Gastrocnemius medialis (tissue), 4 donors: ENCODE measurements around the gene SYS1. TPM values are rescaled to one million over a fixed set of nuclear protein-coding genes. Genes with fewer than 3 reads are reported as not detected.
A peak's percentile ranks its signal among the peaks of the same experiment; 100 is the strongest.

ENCODE experiments used
- ATAC-seq, 2 donors: fragments of 150-250 bp; one replicate each; pipeline ENCODE4 v1.9.1; 2016
- DNase-seq, 2 donors: peaks; one replicate each; pipeline ENCODE4 v3.0.0-alpha.2; 2019
- H3K27ac ChIP-seq, 4 donors: fragments of 200-600 bp; sonication (generic); 1 replicate in 1 of 4; 2 replicates in 3 of 4; pipeline ENCODE4 v1.5.1; 2016 to 2018; ENCODE audit warnings: mild to moderate bottlenecking in 2 of 4, moderate library complexity in 1 of 4
- H3K27me3 ChIP-seq, 3 donors: fragments of 200-600 bp; sonication (generic) in 2 of 3; 1 replicate in 1 of 3; 2 replicates in 2 of 3; pipeline versions ENCODE4 v1.5.1 to v1.6.0; 2016 to 2019; ENCODE audit warnings: mild to moderate bottlenecking in 1 of 3, moderate library complexity in 1 of 3
- H3K36me3 ChIP-seq, 2 donors: fragments of 200-600 bp; sonication (generic) in 1 of 2; one replicate each; pipeline ENCODE4 v1.5.1; 2017 to 2018
- H3K4me1 ChIP-seq, 2 donors: fragments of 200-600 bp; sonication (generic) in 1 of 2; one replicate each; pipeline ENCODE4 v1.5.1; 2016 to 2017; ENCODE audit warnings: mild to moderate bottlenecking in 2 of 2
- H3K4me3 ChIP-seq, 4 donors: fragments of 200-600 bp; sonication (generic) in 3 of 4; 1 replicate in 1 of 4; 2 replicates in 3 of 4; pipeline ENCODE4 v1.5.1; 2016 to 2019; ENCODE audit warnings: mild to moderate bottlenecking in 2 of 4
- H3K9me3 ChIP-seq, 3 donors: fragments of 200-600 bp; sonication (generic) in 2 of 3; 1 replicate in 1 of 3; 2 replicates in 2 of 3; pipeline ENCODE4 v1.5.1; 2016 to 2019
- CTCF ChIP-seq, 5 experiments: fragments of 450-650 bp in 3 of 5; fragments of 200-600 bp in 2 of 5; sonication (generic) in 2 of 5; IDR thresholded peaks in 4 of 5; conservative IDR thresholded peaks in 1 of 5; 1 replicate in 4 of 5; 2 replicates in 1 of 5; pipeline ENCODE4 v1.5.1; 2016 to 2019; ENCODE audit warnings: antibody characterized with exemption in 5 of 5, mild to moderate bottlenecking in 3 of 5, moderate library complexity in 3 of 5
- POLR2A ChIP-seq, 2 donors: fragments of 450-650 bp; IDR thresholded peaks; one replicate each; pipeline ENCODE4 v1.6.1; 2017; ENCODE audit warnings: antibody characterized with exemption in 2 of 2, mild to moderate bottlenecking in 2 of 2, moderate library complexity in 2 of 2
- in situ Hi-C, 4 donors: fragments of 200-750 bp; cut with MboI; loops; one replicate each; pipeline versions ENCODE4 v1.15.0 to v1.8.0; 2017; ENCODE audit warnings: low sequenced_read_pairs in 4 of 4
- intact Hi-C: fragments of 100-400 bp; cut with DNase I; formaldehyde crosslinking; loops from one replicate; pipeline ENCODE4 v1.15.1; 2023; ENCODE audit warnings: low total_unique reads
- total RNA-seq, 4 donors: library from RNA; depleted of rRNA; stranded (reverse); fragments of >200 nt; gene quantifications; one replicate each; pipeline versions ENCODE4 v1.1.0 to v1.2.3, GENCODE V29; 2016

SYS1 gene
- total RNA-seq, 4 donors from 2014 or later: 34.0 to 59.5 (median 43.7) TPM

GRCh38 chr20:45408646-45409213 lies 45.8 kb downstream of the SYS1 start:
- intact Hi-C loops: no loop called here
- H3K4me1 ChIP-seq: peaks cover 40 to 43% of the 10 kb centered on the region in 2 donors

GRCh38 chr20:45409521-45410272 lies 46.7 kb downstream of the SYS1 start:
- Histone ChIP-seq H3K27ac (peak overlapping the region; percentile 96 to 100 (median 98)), H3K4me3 (no peak overlapping the region), H3K27me3 (no peaks in the 10 kb centered on the region), H3K36me3 (peaks cover 0 to 26% of the 10 kb centered on the region in 2 donors), H3K4me1 (peaks cover 40 to 43% of the 10 kb centered on the region in 2 donors), H3K9me3 (no peaks in the 10 kb centered on the region)
- no peak for ATAC-seq
- no peak for DNase-seq
- TF ChIP-seq CTCF (IDR thresholded peaks at IDR 0.05 in 4 of 5, conservative IDR thresholded peaks at IDR 0.05 in 1 of 5): no peak
- TF ChIP-seq POLR2A (IDR thresholded peaks at IDR 0.05): no peak
- in situ Hi-C loops: loop anchor here in 1 of 4 donors (5.0 kb wide), 1 partner anchor 37 kb away; no protein-coding TSS in a partner anchor
- intact Hi-C loops: no loop called here

More at GRCh38 chr20:45408646-45409213, 45.8 kb downstream of the SYS1 start:
- DNase-seq (no peak), ATAC-seq (no peak)
- Histone ChIP-seq H3K27ac (peak overlapping the region; percentile 96 to 100 (median 98)), H3K9me3 (no peaks in the 10 kb centered on the region), H3K4me3 (peak overlapping the region; percentile 3 to 96 (median 90)), H3K36me3 (peaks cover 0 to 26% of the 10 kb centered on the region in 2 donors), H3K27me3 (no peaks in the 10 kb centered on the region)
- TF ChIP-seq POLR2A (IDR thresholded peaks at IDR 0.05): no peak
- TF ChIP-seq CTCF (IDR thresholded peaks at IDR 0.05 in 4 of 5, conservative IDR thresholded peaks at IDR 0.05 in 1 of 5): no peak
- in situ Hi-C loops: no loop called here

GRCh38 chr20:45410887-45411286 lies 47.9 kb downstream of the SYS1 start:
- peaks cover 0 to 26% of the 10 kb centered on the region in 2 donors for H3K36me3 ChIP-seq
- ATAC-seq (no peak), DNase-seq (no peak)
- TF ChIP-seq CTCF (IDR thresholded peaks at IDR 0.05 in 4 of 5, conservative IDR thresholded peaks at IDR 0.05 in 1 of 5): no peak
- H3K4me3 ChIP-seq: no peak overlapping the region
- H3K27ac ChIP-seq: peak overlapping the region; percentile 96 to 100 (median 98)
- peaks cover 46 to 47% of the 10 kb centered on the region in 2 donors for H3K4me1 ChIP-seq
- no peaks in the 10 kb centered on the region for H3K9me3 ChIP-seq
- intact Hi-C loops: no loop called here
- in situ Hi-C loops: loop anchor here in 1 of 4 donors (5.0 kb wide), 1 partner anchor 39 kb away; no protein-coding TSS in a partner anchor
- no peaks in the 10 kb centered on the region for H3K27me3 ChIP-seq

GRCh38 chr20:45412653-45413052 lies 49.7 kb downstream of the SYS1 start:
- no peak for DNase-seq
- TF ChIP-seq CTCF (IDR thresholded peaks at IDR 0.05 in 4 of 5, conservative IDR thresholded peaks at IDR 0.05 in 1 of 5) (no peak), POLR2A (IDR thresholded peaks at IDR 0.05) (no peak)

More at GRCh38 chr20:45412653-45413052, 49.7 kb downstream of the SYS1 start:
- Histone ChIP-seq H3K27ac (no peak overlapping the region), H3K27me3 (no peaks in the 10 kb centered on the region), H3K4me3 (no peak overlapping the region), H3K4me1 (peaks cover 50 to 54% of the 10 kb centered on the region in 2 donors), H3K9me3 (no peaks in the 10 kb centered on the region), H3K36me3 (peaks cover 0 to 26% of the 10 kb centered on the region in 2 donors)
- ATAC-seq: no peak
- intact Hi-C loops (no loop called here), in situ Hi-C loops (loop anchor here in 1 of 4 donors (5.0 kb wide), 1 partner anchor 40 kb away; no protein-coding TSS in a partner anchor)
